Activated T-helper 1 cell treated with anti-CD3 and anti-CD28 coated beads, Interleukin-2, amount 50 U/mL, for 16 hours (primary cell): ENCODE results near the gene SATB2.

Experiments used
- DNase-seq, 2 donors: peaks; one replicate each; pipeline ENCODE4 v3.0.0-alpha.2; 2020; ENCODE audit warnings: low read depth in 1 of 2, low spot score in 1 of 2

SATB2 gene

GRCh38 chr2:199457147-199458008 lies at the start of gene SATB2:
TSS of gene SATB2 (minus strand) at chr2:199457939. CDS start at chr2:199456037, 1,902 bp downstream.
- no peak for DNase-seq

GRCh38 chr2:199505755-199506403 lies 48.1 kb upstream of the SATB2 start:
- DNase-seq, result no peak

- no peak for DNase-seq
These were observed 45.4 kb upstream of the SATB2 start for GRCh38 chr2:199503148-199503547.

- no peak for DNase-seq
These were observed 41.3 kb upstream of the SATB2 start for GRCh38 chr2:199499005-199499404.

GRCh38 chr2:199495147-199495546 lies 37.4 kb upstream of the SATB2 start:
- DNase-seq, result no peak

GRCh38 chr2:199490049-199490448 lies 32.3 kb upstream of the SATB2 start:
- no peak for DNase-seq

GRCh38 chr2:199488772-199489400 lies 31.1 kb upstream of the SATB2 start:
- peak in 1 of 2 donors; percentile 17 for DNase-seq

GRCh38 chr2:199485732-199486335 lies 28.1 kb upstream of the SATB2 start:
- DNase-seq, result no peak

GRCh38 chr2:199484927-199485326 lies 27.2 kb upstream of the SATB2 start:
- no peak for DNase-seq

- no peak for DNase-seq
These were observed 23.2 kb upstream of the SATB2 start for GRCh38 chr2:199480966-199481365.

- no peak for DNase-seq
These were observed 19.6 kb upstream of the SATB2 start for GRCh38 chr2:199477277-199477834.

- no peak for DNase-seq
These were observed 13.8 kb upstream of the SATB2 start for GRCh38 chr2:199471443-199472057.

- DNase-seq, result no peak
These were observed 13.1 kb upstream of the SATB2 start for GRCh38 chr2:199470672-199471442.

GRCh38 chr2:199470361-199470671 lies 12.6 kb upstream of the SATB2 start:
- DNase-seq, result no peak

- no peak for DNase-seq
These were observed 12.0 kb upstream of the SATB2 start for GRCh38 chr2:199469514-199470360.

- DNase-seq, result no peak
These were observed 11.1 kb upstream of the SATB2 start for GRCh38 chr2:199468561-199469513.

GRCh38 chr2:199467066-199467822 lies 9.5 kb upstream of the SATB2 start:
- DNase-seq, result no peak

GRCh38 chr2:199466692-199467065 lies 8.9 kb upstream of the SATB2 start:
- no peak for DNase-seq
